Fibroblast of skin of back (primary cell): Measurements from ENCODE around the gene HMGCL.
A peak's percentile ranks its signal among the peaks of the same experiment; 100 is the strongest.
"Not testable (repeated sequence)": the region's sequence is repeated elsewhere in the genome, so short reads cannot be mapped to it uniquely, and the experiment has no call there.

Experiments
- DNase-seq: peaks from one replicate; pipeline ENCODE4 v3.0.0-alpha.2; 2013

HMGCL gene

GRCh38 chr1:23798662-23799142, 26.5 kb downstream of the HMGCL start:
- no peak for DNase-seq

DNA sequence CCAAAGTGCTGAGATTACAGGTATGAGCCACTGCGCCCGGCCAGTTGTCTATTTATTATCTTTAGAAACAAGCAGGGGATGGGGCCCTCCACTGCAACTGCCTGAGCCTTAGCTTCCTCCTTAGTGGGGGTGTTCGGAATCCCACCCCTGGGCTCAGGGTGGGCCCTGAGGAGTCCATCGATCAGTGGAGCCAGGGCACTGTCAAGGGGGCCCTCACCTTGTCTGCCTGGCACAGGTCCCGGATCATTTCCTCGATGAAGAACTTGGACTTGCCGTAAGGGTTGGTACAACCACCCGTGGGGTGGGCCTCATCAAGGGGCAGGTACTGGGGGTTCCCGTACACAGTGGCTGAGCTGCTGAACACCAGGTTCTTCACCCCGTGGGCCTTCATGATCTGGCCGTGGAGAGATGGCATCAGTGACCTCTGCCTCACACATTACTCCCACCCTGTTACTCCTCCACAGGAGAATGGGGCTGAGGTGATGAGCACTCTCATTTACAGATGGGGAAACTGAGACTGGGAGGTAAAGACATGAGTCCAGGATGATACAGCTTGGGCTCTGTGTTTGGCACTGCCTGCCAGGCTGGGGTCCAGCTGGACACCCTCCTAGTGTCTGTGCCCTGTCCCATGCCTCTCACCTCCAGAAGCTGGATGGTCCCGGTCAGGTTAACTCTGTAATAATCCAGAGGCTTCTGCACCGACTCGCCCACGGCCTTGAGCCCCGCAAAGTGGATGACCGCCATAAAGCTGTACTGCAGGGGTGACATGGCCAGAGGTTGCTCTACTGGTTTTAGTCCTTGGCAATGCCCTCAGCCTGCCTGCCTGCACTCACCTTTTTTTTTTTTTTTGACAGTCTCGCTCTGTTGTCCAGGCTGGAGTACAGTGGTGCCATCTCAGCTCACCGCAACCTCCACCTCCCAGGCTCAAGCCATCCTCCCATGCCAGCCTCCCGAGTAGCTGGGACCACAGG, 27.5 kb downstream of the HMGCL start:
- no peak for DNase-seq

GRCh38 chr1:23796466-23797271, 28.6 kb downstream of the HMGCL start:
- DNase-seq: no peak

DNA sequence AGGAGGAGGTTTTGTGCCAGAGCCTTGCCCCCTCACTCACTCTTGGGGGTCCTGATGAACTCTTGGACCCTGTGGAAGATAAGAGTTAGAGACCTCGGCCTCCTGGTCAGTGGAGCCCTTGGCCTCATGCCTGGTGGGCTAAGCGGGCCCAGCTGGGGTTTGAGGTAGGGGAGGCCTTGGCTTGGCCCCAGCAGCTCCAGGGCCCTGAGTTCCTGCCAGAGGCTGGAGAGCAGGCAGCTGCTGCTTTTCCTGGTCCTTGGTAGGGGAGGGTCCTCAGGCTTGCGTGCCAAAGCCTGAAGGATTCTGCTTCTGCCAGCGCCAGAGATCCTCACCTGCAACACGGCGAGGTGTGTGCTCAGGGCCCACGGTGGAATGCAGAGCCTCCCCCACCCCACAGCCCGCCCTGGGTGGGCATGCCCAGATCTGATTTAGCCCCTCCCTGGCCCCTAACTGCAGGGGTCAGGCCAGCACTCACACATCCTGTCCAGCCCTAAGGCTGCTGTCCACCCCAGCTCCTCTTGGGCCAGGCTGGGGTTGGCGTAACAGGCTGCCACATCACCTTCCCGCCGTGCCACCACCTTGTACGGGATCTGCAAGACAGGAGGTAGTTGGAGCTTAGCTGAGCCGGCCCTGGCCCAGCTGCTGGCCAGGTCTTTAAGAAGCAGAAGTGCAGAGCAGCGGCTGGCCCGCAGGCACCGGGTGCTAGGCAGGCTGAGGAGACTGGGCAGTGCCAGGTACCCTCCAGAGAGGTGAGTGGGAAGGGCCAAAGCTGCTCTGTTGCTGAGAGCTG, 29.4 kb downstream of the HMGCL start:
- no peak for DNase-seq

DNA sequence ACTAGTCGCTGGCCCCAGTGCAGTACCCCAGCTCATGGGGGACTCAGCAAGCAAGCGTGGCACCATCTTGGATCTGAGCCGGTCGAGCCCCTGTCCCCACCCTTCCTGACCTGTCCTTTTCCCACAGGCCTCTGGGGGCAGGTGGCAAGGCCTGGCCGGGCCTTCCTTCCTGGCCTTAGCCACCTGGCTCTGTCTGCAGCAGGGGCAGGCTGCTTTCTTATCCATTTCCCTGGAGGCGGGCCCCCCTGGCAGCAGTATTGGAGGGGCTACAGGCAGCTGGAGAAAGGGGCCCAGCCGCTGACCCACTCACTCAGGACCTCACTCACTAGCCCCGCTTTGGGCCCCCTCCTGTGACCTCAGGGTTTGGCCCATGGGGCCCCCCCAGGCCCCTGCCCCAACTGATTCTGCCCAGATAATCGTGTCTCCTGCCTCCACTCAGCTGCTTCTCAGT, 30.5 kb downstream of the HMGCL start:
- not testable (repeated sequence) for DNase-seq

DNA sequence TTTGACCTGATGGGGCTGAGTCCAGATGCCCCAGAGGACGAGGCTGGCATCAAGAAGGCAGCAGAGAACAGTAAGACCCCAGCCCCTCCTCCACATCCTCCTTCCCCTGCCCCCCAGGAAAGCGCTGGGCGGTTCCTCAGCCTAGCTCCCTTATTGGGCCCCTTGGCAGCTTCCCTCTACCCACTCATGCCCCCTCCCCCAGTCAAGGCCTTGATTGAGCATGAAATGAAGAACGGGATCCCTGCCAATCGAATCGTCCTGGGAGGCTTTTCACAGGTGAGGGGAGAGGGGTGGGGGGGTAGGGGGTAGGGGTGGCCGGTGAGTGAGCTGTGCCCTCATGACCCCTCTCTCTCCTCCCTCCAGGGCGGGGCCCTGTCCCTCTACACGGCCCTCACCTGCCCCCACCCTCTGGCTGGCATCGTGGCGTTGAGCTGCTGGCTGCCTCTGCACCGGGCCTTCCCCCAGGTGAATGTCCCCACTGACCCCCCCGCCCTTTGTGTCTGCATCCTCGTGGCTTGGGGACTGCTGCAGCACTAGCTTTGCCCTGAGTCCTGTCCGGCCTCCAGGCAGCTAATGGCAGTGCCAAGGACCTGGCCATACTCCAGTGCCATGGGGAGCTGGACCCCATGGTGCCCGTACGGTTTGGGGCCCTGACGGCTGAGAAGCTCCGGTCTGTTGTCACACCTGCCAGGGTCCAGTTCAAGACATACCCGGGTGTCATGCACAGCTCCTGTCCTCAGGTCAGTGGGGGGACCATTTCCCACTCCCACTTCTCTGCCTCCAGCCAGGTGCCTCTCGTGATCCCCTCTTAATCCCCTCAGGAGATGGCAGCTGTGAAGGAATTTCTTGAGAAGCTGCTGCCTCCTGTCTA, 31.1 kb downstream of the HMGCL start:
- no peak for DNase-seq

DNA sequence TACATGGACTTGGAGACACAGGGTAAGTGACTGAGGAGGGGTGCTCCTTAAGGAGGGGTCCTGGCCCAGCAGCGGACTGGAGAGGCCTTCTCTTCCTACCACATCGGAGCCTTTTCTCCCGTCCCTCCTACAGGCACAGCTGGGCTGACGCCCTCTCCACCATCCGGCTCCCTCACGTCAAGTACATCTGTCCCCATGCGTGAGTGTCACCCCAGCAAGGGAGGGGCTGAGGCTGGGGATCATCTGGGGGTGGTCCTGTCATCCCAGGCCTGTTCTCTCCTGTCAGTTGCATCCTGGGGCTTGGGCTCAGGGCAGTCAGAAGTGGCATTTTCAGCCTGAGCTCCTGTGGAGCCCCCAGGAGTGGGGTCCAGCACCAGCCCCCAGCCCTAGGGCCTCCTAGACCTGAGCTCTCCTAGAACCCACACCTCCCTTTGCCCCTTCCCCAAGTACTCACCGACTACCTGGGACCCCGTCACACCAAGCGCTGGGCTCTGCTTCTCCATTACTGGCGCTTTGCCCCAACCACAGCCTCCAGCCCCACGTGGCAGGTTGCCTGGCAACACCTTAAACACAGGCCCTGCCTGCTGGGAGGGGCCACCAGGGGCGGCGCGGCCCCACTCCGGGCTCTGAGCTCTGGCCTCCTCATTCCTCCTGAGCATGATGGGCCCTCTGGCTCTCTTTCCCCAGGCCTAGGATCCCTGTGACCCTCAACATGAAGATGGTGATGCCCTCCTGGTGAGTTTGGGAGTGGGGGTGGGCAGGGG, 32.0 kb downstream of the HMGCL start:
- no peak for DNase-seq

GRCh38 chr1:23792151-23792945, 32.9 kb downstream of the HMGCL start:
- DNase-seq: no peak

DNA sequence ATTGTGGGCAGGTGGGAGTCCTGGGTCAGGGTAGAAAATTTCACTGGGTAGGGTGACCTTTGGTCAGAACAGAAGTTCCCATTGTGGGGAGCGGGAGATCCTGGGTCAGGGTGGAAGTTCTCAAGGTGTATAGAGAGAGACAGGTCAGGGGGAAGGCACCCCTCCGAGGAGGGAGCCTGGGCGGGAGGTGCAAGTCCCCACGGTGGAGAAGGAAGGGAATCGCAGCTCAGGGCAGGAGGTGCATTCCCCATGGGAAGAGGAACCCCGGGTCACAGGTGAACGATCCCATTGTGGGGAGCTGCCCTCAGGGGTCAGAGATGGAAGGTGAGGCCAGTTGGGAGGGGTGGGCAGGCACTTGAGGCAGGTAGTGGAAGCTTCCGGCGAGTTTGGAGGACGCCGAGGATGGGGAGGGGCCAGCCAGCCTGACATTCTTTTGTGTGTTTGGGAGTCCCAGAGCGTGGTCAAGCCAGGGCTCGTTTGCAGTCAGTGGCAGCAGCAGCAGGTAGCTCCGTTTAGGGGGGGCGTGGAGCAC, 33.6 kb downstream of the HMGCL start:
- no peak for DNase-seq

GRCh38 chr1:23790696-23791515, 34.3 kb downstream of the HMGCL start, which contains the start of gene LYPLA2:
Gene LYPLA2 (plus strand): TSS chr1:23791145. CDS start chr1:23792683, 1,538 bp downstream.
- peak; percentile 92 for DNase-seq

- DNase-seq: no peak
Observed at GRCh38 chr1:23788695-23789094, 36.5 kb downstream of the HMGCL start.

DNA sequence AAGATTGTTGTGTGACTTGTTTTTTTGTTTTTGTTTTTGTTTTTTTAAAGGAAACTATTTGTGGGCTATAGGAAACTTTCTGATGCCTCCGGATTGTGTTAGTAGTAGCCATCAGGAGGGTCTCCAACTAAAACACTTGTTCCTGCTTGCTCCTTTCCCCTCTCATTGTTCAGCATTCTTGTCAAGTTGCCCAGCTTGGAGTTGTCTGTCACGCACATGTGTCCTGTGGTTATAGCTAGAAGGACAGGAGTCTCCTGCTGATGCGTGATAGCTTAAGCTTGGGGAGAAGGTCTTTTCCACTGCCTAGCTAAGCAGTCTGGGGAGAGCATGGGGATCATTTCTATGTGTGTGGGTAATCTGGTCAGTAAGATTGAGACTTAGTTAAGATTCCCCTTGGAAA, 37.5 kb downstream of the HMGCL start:
- no peak for DNase-seq

DNA sequence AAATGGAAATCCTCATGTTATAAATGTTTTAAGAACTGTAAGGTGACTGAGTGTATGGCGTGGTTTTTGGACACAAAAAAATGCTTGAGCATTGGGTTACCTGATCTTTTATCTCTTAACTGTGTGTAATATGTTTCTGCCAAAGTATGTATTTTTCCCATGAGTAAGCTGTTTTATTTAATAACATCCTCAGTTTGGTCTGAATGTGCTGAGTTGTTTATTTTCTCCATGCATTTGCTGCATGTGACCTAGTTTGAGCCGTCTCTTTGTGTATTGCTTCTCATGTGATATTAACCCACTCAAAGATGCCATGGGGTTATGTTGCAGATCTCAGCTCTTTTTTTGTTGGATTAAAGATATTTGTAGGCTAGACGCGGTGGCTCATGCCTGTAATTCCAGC, 40.4 kb downstream of the HMGCL start:
- no peak for DNase-seq

GRCh38 chr1:23783141-23783540, 42.1 kb downstream of the HMGCL start:
- DNase-seq: not testable (repeated sequence)

DNA sequence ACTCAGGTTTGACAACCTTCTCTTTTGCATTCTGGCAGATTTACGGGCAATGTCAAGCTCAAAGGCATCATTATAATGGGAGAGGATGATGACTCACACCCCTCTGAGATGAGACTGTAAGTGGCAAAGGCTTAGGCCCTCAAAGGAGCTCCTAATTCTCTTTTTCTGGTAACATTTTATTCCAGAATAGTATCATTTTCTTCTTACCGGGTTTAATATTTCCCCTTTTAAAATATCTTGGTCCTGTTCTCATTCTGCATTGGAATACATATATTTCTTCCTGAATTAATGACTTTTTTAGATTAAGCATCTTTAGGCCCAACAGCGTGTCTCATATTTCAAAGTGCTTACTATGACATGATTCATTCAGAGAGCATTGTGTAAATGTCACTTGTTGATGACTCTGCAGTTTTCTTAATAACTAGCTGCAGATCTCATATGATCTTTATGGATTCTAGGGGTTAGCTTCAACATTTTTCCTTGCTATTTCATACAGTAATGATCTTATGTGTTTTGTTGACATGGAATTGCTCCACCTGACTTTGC, 45.3 kb downstream of the HMGCL start:
- peak; percentile 59 for DNase-seq

- DNase-seq: peak; percentile 79
Observed at GRCh38 chr1:23777979-23778814, 47.0 kb downstream of the HMGCL start, which contains the start of gene PITHD1. Gene PITHD1 (plus strand): TSS chr1:23778418. CDS start chr1:23778516, 98 bp downstream.

- DNase-seq: no peak
Observed at GRCh38 chr1:23776217-23776616, 49.0 kb downstream of the HMGCL start.
